Astrocyte (in vitro differentiated cells and primary cell): ENCODE data around the gene UMODL1. TPM values are rescaled to one million over a fixed set of nuclear protein-coding genes. Genes with fewer than 3 reads are reported as not detected.

Experiments
- DNase-seq: peaks from one replicate; pipeline ENCODE4 v3.0.0-alpha.2; 2010; ENCODE audit warnings: low read depth
- FAIRE-seq: peaks from 2 replicates; lab custom pipeline; 2011; peaks lifted over from hg19 to GRCh38; lab: Jason Lieb, UNC
- H2AFZ ChIP-seq: 2 replicates; pipeline ENCODE4 v1.6.0; 2012; ENCODE audit warnings: low read depth, low read length, inconsistent platforms
- H3K27ac ChIP-seq: 2 replicates; pipeline ENCODE4 v1.5.1; 2011; ENCODE audit warnings: low read depth, low read length, inconsistent platforms
- H3K27me3 ChIP-seq: 2 replicates; pipeline ENCODE4 v1.6.0; 2011; ENCODE audit warnings: low read length, inconsistent platforms; ENCODE audit not compliant: insufficient read depth
- H3K36me3 ChIP-seq: 2 replicates; pipeline ENCODE4 v1.5.1; 2011; ENCODE audit warnings: low read length, inconsistent platforms; ENCODE audit not compliant: insufficient read depth
- H3K4me1 ChIP-seq: 2 replicates; pipeline ENCODE4 v1.5.1; 2011; ENCODE audit warnings: low read length, inconsistent platforms; ENCODE audit not compliant: insufficient read depth
- H3K4me2 ChIP-seq: 2 replicates; pipeline ENCODE4 v1.6.0; 2012; ENCODE audit warnings: low read length, inconsistent platforms
- H3K4me3 ChIP-seq: 2 replicates; pipeline ENCODE4 v1.5.1; 2011; ENCODE audit warnings: low read depth, mild to moderate bottlenecking, low read length, inconsistent platforms; ENCODE audit not compliant: insufficient read depth
- H3K79me2 ChIP-seq: 2 replicates; pipeline ENCODE4 v1.6.0; 2012; ENCODE audit warnings: mild to moderate bottlenecking, low read length, inconsistent platforms; ENCODE audit not compliant: insufficient read depth
- H3K9ac ChIP-seq: 2 replicates; pipeline ENCODE4 v1.6.0; 2012; ENCODE audit warnings: mild to moderate bottlenecking, low read length, inconsistent platforms
- H3K9me3 ChIP-seq: 2 replicates; pipeline ENCODE4 v1.5.1; 2012; ENCODE audit warnings: low read depth, mild to moderate bottlenecking, low read length, inconsistent platforms; ENCODE audit not compliant: insufficient read depth
- H4K20me1 ChIP-seq: 2 replicates; pipeline ENCODE4 v1.6.0; 2012; ENCODE audit warnings: low read length, inconsistent platforms; ENCODE audit not compliant: insufficient read depth
- H3K27ac Mint-ChIP-seq: one replicate; pipeline ENCODE4 v1.8.0; 2021; ENCODE audit warnings: mild to moderate bottlenecking, mixed read lengths; ENCODE audit not compliant: unreplicated experiment
- H3K27me3 Mint-ChIP-seq: one replicate; pipeline ENCODE4 v1.8.0; 2021; ENCODE audit warnings: low read depth, mixed read lengths; ENCODE audit not compliant: unreplicated experiment
- H3K36me3 Mint-ChIP-seq: one replicate; pipeline ENCODE4 v1.8.0; 2021; ENCODE audit warnings: low read depth, mixed read lengths; ENCODE audit not compliant: unreplicated experiment
- H3K4me1 Mint-ChIP-seq: one replicate; pipeline ENCODE4 v1.8.0; 2021; ENCODE audit warnings: low read depth, mixed read lengths; ENCODE audit not compliant: unreplicated experiment
- H3K4me3 Mint-ChIP-seq: one replicate; pipeline ENCODE4 v1.8.0; 2021; ENCODE audit warnings: mild to moderate bottlenecking, moderate library complexity, mixed read lengths; ENCODE audit not compliant: unreplicated experiment
- H3K9me3 Mint-ChIP-seq: one replicate; pipeline ENCODE4 v1.8.0; 2021; ENCODE audit warnings: mild to moderate bottlenecking, mixed read lengths; ENCODE audit not compliant: unreplicated experiment
- CTCF ChIP-seq: IDR thresholded peaks from 2 replicates; pipeline ENCODE4 v1.5.1; 2011; ENCODE audit warnings: low read depth, mild to moderate bottlenecking, inconsistent platforms, low read length, moderate library complexity; ENCODE audit not compliant: insufficient read depth
- EZH2 ChIP-seq: IDR thresholded peaks from 2 replicates; pipeline ENCODE4 v1.6.1; 2012; ENCODE audit warnings: mild to moderate bottlenecking, low read length, inconsistent platforms; ENCODE audit not compliant: insufficient read depth
- total RNA-seq: library from RNA; stranded (reverse); gene quantifications from 2 replicates; pipeline ENCODE4 v1.2.1, GENCODE V29; 2021

The UMODL1 gene
- total RNA-seq, 1 donor from 2014 or later: not detected

DNA sequence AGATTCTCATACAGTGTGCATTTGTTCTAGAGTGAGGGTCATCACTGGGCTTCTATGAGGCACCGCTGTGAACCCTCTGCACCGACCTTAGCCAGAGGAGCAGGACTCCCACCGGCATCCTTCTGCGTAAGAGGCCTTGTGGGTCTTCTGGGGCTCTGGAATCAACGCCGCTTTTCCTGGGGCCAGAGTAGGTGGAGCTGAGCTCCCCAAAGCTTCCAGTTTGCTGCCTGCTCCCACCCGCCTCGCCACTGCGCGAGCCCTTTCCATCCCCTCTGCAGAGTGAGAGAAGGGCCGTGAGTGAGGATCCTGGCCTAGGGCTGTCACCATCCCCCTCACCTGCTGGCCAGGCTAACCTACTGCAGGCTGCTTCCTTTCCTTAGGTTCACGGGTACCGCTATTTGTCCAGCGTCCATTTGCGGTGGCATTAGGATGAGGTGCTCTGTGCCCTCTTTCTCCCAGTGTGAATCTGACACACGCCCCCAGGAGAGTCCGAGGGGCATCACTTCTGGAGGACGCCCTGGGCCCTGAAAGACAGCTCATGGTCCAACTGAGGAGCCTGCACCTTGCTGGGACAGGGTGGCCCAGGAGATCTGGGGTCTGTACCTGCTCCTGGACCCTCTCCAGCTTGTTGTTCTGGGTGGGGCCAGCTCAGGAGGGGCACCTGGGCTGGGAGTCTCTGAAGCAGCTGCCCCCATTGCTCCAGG, 36.2 kb downstream of the UMODL1 start:
- H4K20me1 ChIP-seq: no peaks in the 10 kb centered on the region
- peaks cover 5% of the 10 kb centered on the region for H3K27me3 ChIP-seq
- H3K36me3 ChIP-seq: no peaks in the 10 kb centered on the region
- Mint-ChIP-seq H3K4me1 (peaks cover 3% of the 10 kb centered on the region), H3K36me3 (no peaks in the 10 kb centered on the region), H3K27ac (peak overlapping the region; percentile 47), H3K4me3 (no peak overlapping the region), H3K9me3 (no peaks in the 10 kb centered on the region), H3K27me3 (peaks cover 30% of the 10 kb centered on the region)
- no peaks in the 10 kb centered on the region for H3K79me2 ChIP-seq
- H3K27ac ChIP-seq: no peak overlapping the region
- H3K9ac ChIP-seq: no peak overlapping the region
- no peak for DNase-seq
- no peak overlapping the region for H3K4me3 ChIP-seq
- H3K4me2 ChIP-seq: no peak overlapping the region
- H2AFZ ChIP-seq: no peak overlapping the region
- FAIRE-seq: no peak
- peaks cover 4% of the 10 kb centered on the region for H3K4me1 ChIP-seq
- TF ChIP-seq CTCF: no peak
- no peak for TF ChIP-seq EZH2
- no peaks in the 10 kb centered on the region for H3K9me3 ChIP-seq

- H2AFZ ChIP-seq: no peak overlapping the region
These were observed 36.9 kb downstream of the UMODL1 start for GRCh38 chr21:42107881-42108553.

More at GRCh38 chr21:42107881-42108553, 36.9 kb downstream of the UMODL1 start:
- no peaks in the 10 kb centered on the region for H3K36me3 Mint-ChIP-seq
- H3K36me3 ChIP-seq: no peaks in the 10 kb centered on the region
- no peaks in the 10 kb centered on the region for H3K4me1 ChIP-seq
- H4K20me1 ChIP-seq: no peaks in the 10 kb centered on the region
- no peak overlapping the region for H3K4me3 Mint-ChIP-seq
- DNase-seq (peak; percentile 25), FAIRE-seq (no peak)
- H3K27me3 ChIP-seq: peaks cover 5% of the 10 kb centered on the region
- H3K27ac Mint-ChIP-seq: no peak overlapping the region
- no peaks in the 10 kb centered on the region for H3K4me1 Mint-ChIP-seq
- H3K9me3 Mint-ChIP-seq: no peaks in the 10 kb centered on the region
- no peak overlapping the region for H3K4me3 ChIP-seq
- H3K9ac ChIP-seq: no peak overlapping the region
- TF ChIP-seq EZH2: no peak
- TF ChIP-seq CTCF: peak; percentile 21
- H3K79me2 ChIP-seq: no peaks in the 10 kb centered on the region
- H3K27ac ChIP-seq: no peak overlapping the region
- H3K4me2 ChIP-seq: no peak overlapping the region
- H3K9me3 ChIP-seq: no peaks in the 10 kb centered on the region
- peaks cover 32% of the 10 kb centered on the region for H3K27me3 Mint-ChIP-seq
